MCF 10A (cell line): ENCODE data around the gene ARL6IP4. TPM values are rescaled to one million over a fixed set of nuclear protein-coding genes. Genes with fewer than 3 reads are reported as not detected.

Source experiments
- BruUV-seq: library from RNA; stranded (reverse); fragments of 400-500 nt; replicated peaks from 2 replicates; lab custom pipeline; 2021; lab: Mats Ljungman, UMichigan
- CTCF ChIA-PET: fragments of 300-600 bp; sonication (Branson Sonifier 250); formaldehyde crosslinking; extraction: SDS; loops from one replicate; lab custom pipeline; 2021; ENCODE audit warnings: antibody characterized with exemption, inconsistent platforms; lab: Yijun Ruan, JAX
- POLR2A ChIA-PET: fragments of 300-600, 350-650 bp; sonication (Branson Sonifier 250); formaldehyde crosslinking; extraction: SDS; loops from one replicate; lab custom pipeline; 2020; ENCODE audit warnings: antibody characterized with exemption, inconsistent platforms; lab: Yijun Ruan, JAX
- DNase-seq: peaks from one replicate; pipeline ENCODE4 v3.0.0-alpha.2; 2018; ENCODE audit not compliant: unreplicated experiment
- H3K27ac Mint-ChIP-seq: one replicate; pipeline ENCODE4 v1.8.0; 2022; ENCODE audit warnings: mild to moderate bottlenecking, low read depth, mixed read lengths; ENCODE audit not compliant: unreplicated experiment
- H3K27me3 Mint-ChIP-seq: one replicate; pipeline ENCODE4 v1.8.0; 2022; ENCODE audit warnings: mixed read lengths; ENCODE audit not compliant: insufficient read depth, unreplicated experiment
- H3K36me3 Mint-ChIP-seq: one replicate; pipeline ENCODE4 v1.8.0; 2022; ENCODE audit warnings: mild to moderate bottlenecking, moderate library complexity, mixed read lengths; ENCODE audit not compliant: insufficient read depth, unreplicated experiment
- H3K4me1 Mint-ChIP-seq: one replicate; pipeline ENCODE4 v1.8.0; 2022; ENCODE audit warnings: mixed read lengths; ENCODE audit not compliant: insufficient read depth, unreplicated experiment
- H3K4me3 Mint-ChIP-seq: one replicate; pipeline ENCODE4 v1.8.0; 2022; ENCODE audit warnings: mild to moderate bottlenecking, moderate library complexity, mixed read lengths; ENCODE audit not compliant: unreplicated experiment
- H3K9me3 Mint-ChIP-seq: one replicate; pipeline ENCODE4 v1.8.0; 2022; ENCODE audit warnings: mixed read lengths; ENCODE audit not compliant: unreplicated experiment
- intact Hi-C: fragments of 100-400 bp; cut with micrococcal nuclease; formaldehyde crosslinking; loops from 2 replicates; pipeline ENCODE4 v1.14.1; 2022
- microRNA-seq: library from miRNA; unstranded; fragments of <30 nt; microRNA quantifications from one replicate; pipeline ENCODE4 v1.2.0, GENCODE V29; 2022
- total RNA-seq: library from RNA; stranded (reverse); gene quantifications from 2 replicates; pipeline ENCODE4 v1.2.3, GENCODE V29; 2022
- TF ChIP-seq, protein P1 (sequence below): fragments of 200-600 bp; IDR thresholded peaks from one replicate; pipeline ENCODE4 v1.8.0; 2022; ENCODE audit warnings: antibody characterized with exemption, mild to moderate bottlenecking; ENCODE audit not compliant: unreplicated experiment

The ARL6IP4 gene
- total RNA-seq, 1 experiment from 2014 or later = 198 TPM

DNA sequence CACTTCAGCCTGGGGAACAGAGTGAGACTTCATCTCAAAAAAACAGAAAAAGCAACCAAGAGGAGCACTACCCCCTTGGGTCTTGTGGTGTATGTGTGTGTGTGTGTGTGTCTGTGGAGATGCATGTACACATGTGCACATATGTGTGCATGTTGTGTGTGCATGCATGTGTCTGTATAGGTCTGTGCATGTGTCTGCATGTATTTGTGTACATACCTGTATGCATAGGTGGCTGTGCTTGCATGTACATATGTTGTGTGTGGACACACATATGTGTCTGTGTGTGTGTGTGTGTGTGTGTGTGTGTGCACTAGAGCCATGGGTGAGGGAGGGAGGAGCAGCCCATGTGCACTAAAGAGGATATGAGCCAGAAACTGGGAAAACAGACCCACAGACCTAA lies 49.1 kb downstream of the ARL6IP4 start:
- H3K9me3 Mint-ChIP-seq = no peaks in the 10 kb centered on the region
- BruUV-seq = no TSS peak
- no peaks in the 10 kb centered on the region for H3K4me1 Mint-ChIP-seq
- intact Hi-C loops = no loop called here
- H3K27me3 Mint-ChIP-seq = no peaks in the 10 kb centered on the region
- CTCF ChIA-PET = interaction anchor here (0.6 to 1.6 kb wide), 2 partner anchors 14 to 904 kb away, joined by 3 to 7 read pairs; no protein-coding TSS in a partner anchor
- no peak overlapping the region for H3K4me3 Mint-ChIP-seq
- DNase-seq = no peak
- no peak overlapping the region for H3K27ac Mint-ChIP-seq
- TF ChIP-seq, protein P1, sequence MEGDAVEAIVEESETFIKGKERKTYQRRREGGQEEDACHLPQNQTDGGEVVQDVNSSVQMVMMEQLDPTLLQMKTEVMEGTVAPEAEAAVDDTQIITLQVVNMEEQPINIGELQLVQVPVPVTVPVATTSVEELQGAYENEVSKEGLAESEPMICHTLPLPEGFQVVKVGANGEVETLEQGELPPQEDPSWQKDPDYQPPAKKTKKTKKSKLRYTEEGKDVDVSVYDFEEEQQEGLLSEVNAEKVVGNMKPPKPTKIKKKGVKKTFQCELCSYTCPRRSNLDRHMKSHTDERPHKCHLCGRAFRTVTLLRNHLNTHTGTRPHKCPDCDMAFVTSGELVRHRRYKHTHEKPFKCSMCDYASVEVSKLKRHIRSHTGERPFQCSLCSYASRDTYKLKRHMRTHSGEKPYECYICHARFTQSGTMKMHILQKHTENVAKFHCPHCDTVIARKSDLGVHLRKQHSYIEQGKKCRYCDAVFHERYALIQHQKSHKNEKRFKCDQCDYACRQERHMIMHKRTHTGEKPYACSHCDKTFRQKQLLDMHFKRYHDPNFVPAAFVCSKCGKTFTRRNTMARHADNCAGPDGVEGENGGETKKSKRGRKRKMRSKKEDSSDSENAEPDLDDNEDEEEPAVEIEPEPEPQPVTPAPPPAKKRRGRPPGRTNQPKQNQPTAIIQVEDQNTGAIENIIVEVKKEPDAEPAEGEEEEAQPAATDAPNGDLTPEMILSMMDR = no peak
- H3K36me3 Mint-ChIP-seq = no peaks in the 10 kb centered on the region
- POLR2A ChIA-PET = no interaction called here

DNA sequence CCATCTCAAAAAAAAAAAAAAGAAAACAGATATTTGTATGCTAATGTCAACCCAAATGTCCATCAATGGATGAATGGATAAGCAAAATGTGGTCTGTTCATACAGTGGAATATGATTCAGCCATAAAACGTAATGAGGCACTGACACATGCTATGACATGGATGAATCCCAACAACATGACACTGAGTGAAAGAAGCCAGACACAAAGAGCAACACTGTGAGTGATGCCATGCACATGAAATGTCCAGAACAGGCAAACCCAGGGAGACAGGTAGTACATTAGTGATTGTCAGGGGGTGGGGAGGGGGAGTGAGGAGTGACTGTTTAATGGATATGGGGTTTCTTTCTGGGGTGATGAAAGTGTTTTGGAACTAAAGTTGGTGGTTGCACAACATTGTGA lies 50.2 kb downstream of the ARL6IP4 start:
- BruUV-seq = no TSS peak
- Mint-ChIP-seq H3K4me3 (no peak overlapping the region), H3K27me3 (no peaks in the 10 kb centered on the region), H3K36me3 (no peaks in the 10 kb centered on the region), H3K4me1 (no peaks in the 10 kb centered on the region), H3K9me3 (no peaks in the 10 kb centered on the region), H3K27ac (no peak overlapping the region)
- POLR2A ChIA-PET = no interaction called here
- CTCF ChIA-PET = no interaction called here
- TF ChIP-seq, protein P1 = no peak
- DNase-seq = no peak
- intact Hi-C loops = no loop called here

DNA sequence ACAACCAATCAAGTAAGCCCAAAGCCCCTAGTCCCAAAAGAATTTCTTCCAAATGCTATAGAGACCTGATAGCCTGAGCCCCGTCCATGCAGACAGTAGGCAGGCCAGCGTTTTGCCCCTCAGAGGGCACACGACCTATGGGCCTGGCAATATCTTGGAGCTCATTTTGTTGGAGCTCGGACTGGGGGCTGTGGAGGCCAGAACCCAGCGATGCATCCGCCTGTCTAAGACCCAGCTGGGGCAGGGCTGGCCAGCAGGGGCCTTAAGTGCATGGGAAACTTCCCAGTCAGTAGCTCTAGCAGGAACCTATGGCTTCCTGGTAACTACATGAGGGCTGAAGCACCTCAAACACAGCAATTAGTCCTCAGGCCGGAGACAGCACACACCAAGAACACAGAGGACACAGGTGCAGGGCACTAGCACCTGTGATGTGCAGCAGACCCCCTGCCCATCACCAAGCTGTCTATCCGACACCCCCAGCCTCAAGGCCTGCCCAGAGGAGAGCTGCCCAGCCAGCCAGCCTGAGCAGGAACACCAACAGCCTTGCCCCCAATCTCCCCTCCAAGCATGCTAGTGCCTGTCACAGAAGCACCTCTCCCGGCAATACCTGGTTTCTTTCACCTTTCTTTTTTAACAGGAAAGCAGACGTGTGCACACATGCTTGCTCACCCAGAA lies 50.8 kb downstream of the ARL6IP4 start:
- intact Hi-C loops = no loop called here
- no TSS peak for BruUV-seq
- no peaks in the 10 kb centered on the region for H3K27me3 Mint-ChIP-seq
- POLR2A ChIA-PET = interaction anchor here (0.7 kb wide), 1 partner anchor 9 kb away, joined by 3 read pairs; no protein-coding TSS in a partner anchor
- DNase-seq = no peak
- CTCF ChIA-PET = no interaction called here
- no peak overlapping the region for H3K4me3 Mint-ChIP-seq
- H3K27ac Mint-ChIP-seq = no peak overlapping the region
- TF ChIP-seq, protein P1 = no peak
- H3K36me3 Mint-ChIP-seq = no peaks in the 10 kb centered on the region
- no peaks in the 10 kb centered on the region for H3K4me1 Mint-ChIP-seq
- no peaks in the 10 kb centered on the region for H3K9me3 Mint-ChIP-seq

Small RNA genes within 50 kb of the gene (microRNA-seq; reads per million reads assigned to microRNA genes)
- not detected for gene MIR4304

Other genes with a start within 250 kb of the ARL6IP4 start
- not detected in 2 replicates for gene HCAR1, start 249.8 kb upstream of the ARL6IP4 start, total RNA-seq
- gene DENR, start 227.9 kb upstream of the ARL6IP4 start, total RNA-seq = 87.9 and 104 TPM in 2 replicates
- gene CCDC62, start 206.1 kb upstream of the ARL6IP4 start, total RNA-seq = 0.51 and 0.81 TPM in 2 replicates
- gene HIP1R, start 145.2 kb upstream of the ARL6IP4 start, total RNA-seq = 41.6 and 44.6 TPM in 2 replicates
- gene VPS37B, start 84.6 kb upstream of the ARL6IP4 start, total RNA-seq = 33.8 and 37.6 TPM in 2 replicates
- gene ABCB9, start 14.2 kb upstream of the ARL6IP4 start, total RNA-seq = 1.6 and 3.2 TPM in 2 replicates
- 17.5 and 22.5 TPM in 2 replicates for gene OGFOD2, start 5.4 kb upstream of the ARL6IP4 start, total RNA-seq
- 7.2 and 10.5 TPM in 2 replicates for gene PITPNM2, start 170.4 kb downstream of the ARL6IP4 start, total RNA-seq